Measurements from ENCODE around the gene RNASE8. TPM values are rescaled to one million over a fixed set of nuclear protein-coding genes. Genes with fewer than 3 reads are reported as not detected.

Gene RNASE8
- total RNA-seq, 2 experiments from 2014 or later = not detected

- Histone ChIP-seq H3K27ac (ENCODE audit: low read depth, low read length, poor library complexity, severe bottlenecking) (no peak overlapping the region), H3K36me3 (ENCODE audit: insufficient read depth, low read length) (no peaks in the 10 kb centered on the region), H3K79me2 (ENCODE audit: insufficient read depth, low read depth, low read length) (no peaks in the 10 kb centered on the region), H4K20me1 (ENCODE audit: insufficient read depth, low read length) (no peaks in the 10 kb centered on the region), H3K4me1 (ENCODE audit: insufficient read depth, low read length, poor library complexity, severe bottlenecking) (no peaks in the 10 kb centered on the region), H3K4me2 (ENCODE audit: low read length) (no peak overlapping the region), H3K9me2 (ENCODE audit: insufficient read depth, low read length) (no peaks in the 10 kb centered on the region), H3K4me3 (ENCODE audit: low read depth, low read length, poor library complexity, severe bottlenecking) (no peak overlapping the region), H2AFZ (ENCODE audit: low read length) (no peak overlapping the region), H3K9me3 (ENCODE audit: low read length) (no peaks in the 10 kb centered on the region)
- intact Hi-C loops (cut with micrococcal nuclease; ENCODE audit: unreplicated experiment) = no loop called here
- ChIA-PET POLR2A (interaction anchor here (1.0 kb wide), 1 partner anchor 11 kb away, joined by 4 read pairs; no protein-coding TSS in a partner anchor), CTCF (ENCODE audit: unreplicated experiment) (interaction anchor here (2.2 kb wide), 1 partner anchor 17 kb away, joined by 10 read pairs; no protein-coding TSS in a partner anchor)
- DNase-seq (ENCODE audit: low spot score) = no peak
- BruUV-seq (replicated peaks) = no TSS peak
- TF ChIP-seq CTCF (conservative IDR thresholded peaks at IDR 0.05; ENCODE audit: low read length) (no peak), EZH2phosphoT487 (IDR thresholded peaks at IDR 0.05; ENCODE audit: borderline replicate concordance, low read depth, low read length) (no peak)
These were observed 25.1 kb upstream of the RNASE8 start for GRCh38 chr14:21032326-21033132.

- Histone ChIP-seq H3K9me2 (ENCODE audit: insufficient read depth, low read length) (no peaks in the 10 kb centered on the region), H2AFZ (ENCODE audit: low read length) (no peak overlapping the region), H4K20me1 (ENCODE audit: insufficient read depth, low read length) (no peaks in the 10 kb centered on the region), H3K9me3 (ENCODE audit: low read length) (no peaks in the 10 kb centered on the region), H3K27ac (ENCODE audit: low read depth, low read length, poor library complexity, severe bottlenecking) (no peak overlapping the region), H3K4me3 (ENCODE audit: low read depth, low read length, poor library complexity, severe bottlenecking) (no peak overlapping the region), H3K4me2 (ENCODE audit: low read length) (no peak overlapping the region), H3K36me3 (ENCODE audit: insufficient read depth, low read length) (no peaks in the 10 kb centered on the region), H3K4me1 (ENCODE audit: insufficient read depth, low read length, poor library complexity, severe bottlenecking) (no peaks in the 10 kb centered on the region), H3K79me2 (ENCODE audit: insufficient read depth, low read depth, low read length) (no peaks in the 10 kb centered on the region)
- intact Hi-C loops (cut with micrococcal nuclease; ENCODE audit: unreplicated experiment) = no loop called here
- BruUV-seq (replicated peaks) = no TSS peak
- CTCF ChIA-PET (ENCODE audit: unreplicated experiment) = interaction anchor here (2.2 kb wide), 1 partner anchor 18 kb away, joined by 10 read pairs; no protein-coding TSS in a partner anchor
- POLR2A ChIA-PET = interaction anchor here (0.6 kb wide), 1 partner anchor 38 kb away, joined by 3 read pairs; no protein-coding TSS in a partner anchor
- DNase-seq (ENCODE audit: low spot score) = no peak
- TF ChIP-seq EZH2phosphoT487 (IDR thresholded peaks at IDR 0.05; ENCODE audit: borderline replicate concordance, low read depth, low read length) (no peak), CTCF (conservative IDR thresholded peaks at IDR 0.05; ENCODE audit: low read length) (no peak)
These were observed 24.4 kb upstream of the RNASE8 start for GRCh38 chr14:21033133-21033698.

- CTCF ChIA-PET (ENCODE audit: unreplicated experiment) = no interaction called here
- H3K9me2 ChIP-seq (ENCODE audit: insufficient read depth, low read length) = no peaks in the 10 kb centered on the region
- H3K4me3 ChIP-seq (ENCODE audit: low read depth, low read length, poor library complexity, severe bottlenecking) = no peak within 1 kb of the TSS
- H3K4me2 ChIP-seq (ENCODE audit: low read length) = no peak within 1 kb of the TSS
- no peak within 1 kb of the TSS for H2AFZ ChIP-seq (ENCODE audit: low read length)
- no TSS peak for BruUV-seq (replicated peaks)
- TF ChIP-seq EZH2phosphoT487 (IDR thresholded peaks at IDR 0.05; ENCODE audit: borderline replicate concordance, low read depth, low read length) (no peak), CTCF (conservative IDR thresholded peaks at IDR 0.05; ENCODE audit: low read length) (no peak)
- no peaks in the 10 kb centered on the region for H4K20me1 ChIP-seq (ENCODE audit: insufficient read depth, low read length)
- DNase-seq (ENCODE audit: low spot score) = no peak
- H3K36me3 ChIP-seq (ENCODE audit: insufficient read depth, low read length) = no peaks in the 10 kb centered on the region
- H3K27ac ChIP-seq (ENCODE audit: low read depth, low read length, poor library complexity, severe bottlenecking) = no peak within 1 kb of the TSS
- H3K4me1 ChIP-seq (ENCODE audit: insufficient read depth, low read length, poor library complexity, severe bottlenecking) = no peaks in the 10 kb centered on the region
- intact Hi-C loops (cut with micrococcal nuclease; ENCODE audit: unreplicated experiment) = no loop called here
- POLR2A ChIA-PET = no interaction called here
- no peaks in the 10 kb centered on the region for H3K9me3 ChIP-seq (ENCODE audit: low read length)
- no peaks in the 10 kb centered on the region for H3K79me2 ChIP-seq (ENCODE audit: insufficient read depth, low read depth, low read length)
These were observed 22.9 kb upstream of the RNASE8 start, which contains the start of gene RNASE13 for GRCh38 chr14:21034707-21035106. Gene RNASE13, minus strand, starts transcription at chr14:21034807. Its CDS starts 519 bp downstream, at chr14:21034288.

All from OCI-LY7 (cell line).